ENCODE measurements around the gene CPNE1.

Gene CPNE1

DNA sequence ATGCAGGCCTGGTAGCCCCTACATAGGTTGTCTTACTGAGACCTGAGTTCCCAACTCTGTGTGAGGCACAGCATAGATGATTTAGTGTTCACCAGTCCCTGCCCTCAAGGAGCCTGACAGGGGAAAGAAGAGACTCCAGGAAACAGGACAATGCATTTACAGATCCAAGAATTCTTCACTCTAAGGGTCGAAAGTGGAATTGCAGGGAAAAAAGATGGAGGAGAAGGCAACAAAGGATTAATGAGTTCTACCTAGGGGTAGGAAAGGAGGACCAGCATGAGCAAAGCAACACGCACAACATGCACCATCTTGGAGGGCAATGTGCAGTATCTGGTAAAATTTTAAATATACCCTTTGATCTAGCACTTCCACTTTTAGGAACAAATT lies 43.1 kb downstream of the CPNE1 start:
- no peak for DNase-seq (ENCODE audit: low read depth in 1 of 2, low spot score in 1 of 2)

DNA sequence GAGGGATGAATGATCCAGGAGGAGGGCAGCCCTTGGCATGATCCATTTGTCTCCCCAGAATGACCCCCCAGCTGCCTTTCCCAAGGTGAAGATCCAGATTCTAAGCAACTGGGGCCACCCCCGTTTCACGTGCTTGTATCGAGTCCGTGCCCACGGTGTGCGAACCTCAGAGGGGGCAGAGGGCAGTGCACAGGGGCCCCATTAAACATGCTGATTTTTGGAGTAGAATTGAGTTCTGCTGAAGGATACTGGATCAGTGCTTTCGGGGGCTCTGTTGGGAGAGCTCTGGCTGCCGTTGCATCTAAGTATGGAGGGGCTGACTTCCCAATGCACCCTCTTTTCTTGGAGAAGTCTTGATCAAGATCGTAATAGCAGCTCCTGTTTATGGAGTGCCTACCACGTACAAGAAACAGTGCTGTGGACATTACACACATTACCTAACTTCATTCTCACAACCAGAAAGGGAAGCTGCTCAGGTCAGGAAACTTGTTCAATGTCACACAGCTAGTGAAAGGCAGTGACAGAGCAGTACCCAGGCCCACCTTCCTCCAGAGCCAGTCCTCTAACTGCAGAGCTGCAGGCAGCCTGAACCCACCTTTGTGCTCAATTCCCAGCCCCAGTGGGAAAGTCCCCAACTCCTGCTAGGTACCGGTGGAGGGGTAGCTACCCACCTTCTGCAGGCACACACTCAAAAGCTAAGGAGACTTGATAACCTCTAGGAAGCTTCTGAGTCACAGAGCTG lies 43.7 kb downstream of the CPNE1 start:
- DNase-seq (ENCODE audit: low read depth in 1 of 2, low spot score in 1 of 2), result no peak

DNA sequence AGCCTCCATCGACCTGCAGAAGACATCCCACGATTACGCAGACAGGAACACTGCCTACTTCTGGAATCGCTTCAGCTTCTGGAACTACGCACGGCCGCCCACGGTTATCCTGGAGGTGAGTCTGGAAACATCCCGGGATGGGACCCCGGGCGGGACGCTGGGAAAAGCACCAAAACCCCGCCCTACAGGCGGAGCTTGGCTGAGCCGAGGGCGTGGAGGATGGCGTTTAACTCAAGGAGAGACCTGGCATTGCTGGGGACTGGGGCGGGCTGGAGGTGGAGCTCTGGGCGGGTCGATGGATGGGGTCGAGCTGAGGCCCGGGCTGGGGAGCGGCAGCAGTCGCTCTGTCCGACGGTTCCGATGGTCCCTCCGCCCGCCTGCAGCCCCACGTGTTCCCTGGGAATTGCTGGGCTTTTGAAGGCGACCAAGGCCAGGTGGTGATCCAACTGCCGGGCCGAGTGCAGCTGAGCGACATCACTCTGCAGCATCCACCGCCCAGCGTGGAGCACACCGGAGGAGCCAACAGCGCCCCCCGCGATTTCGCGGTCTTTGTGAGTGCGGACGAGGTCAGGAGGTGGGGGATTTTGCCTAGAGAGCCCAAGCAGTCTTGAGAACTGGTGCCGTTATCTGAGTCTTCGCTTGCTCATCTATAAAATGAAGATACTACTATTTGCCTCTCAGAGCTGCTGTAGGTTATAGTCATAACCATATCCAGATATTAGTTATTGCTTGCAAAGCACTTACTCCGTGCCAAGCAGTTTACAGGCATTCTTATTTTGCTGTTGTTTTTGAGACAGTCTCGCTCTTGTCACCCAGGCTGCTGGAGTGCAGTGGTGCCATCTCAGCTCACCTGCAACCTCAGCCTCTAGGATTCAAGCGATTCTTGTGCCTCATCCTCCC lies 45.3 kb downstream of the CPNE1 start:
- DNase-seq (ENCODE audit: low read depth in 1 of 2, low spot score in 1 of 2), result peak; percentile 48 to 74

DNA sequence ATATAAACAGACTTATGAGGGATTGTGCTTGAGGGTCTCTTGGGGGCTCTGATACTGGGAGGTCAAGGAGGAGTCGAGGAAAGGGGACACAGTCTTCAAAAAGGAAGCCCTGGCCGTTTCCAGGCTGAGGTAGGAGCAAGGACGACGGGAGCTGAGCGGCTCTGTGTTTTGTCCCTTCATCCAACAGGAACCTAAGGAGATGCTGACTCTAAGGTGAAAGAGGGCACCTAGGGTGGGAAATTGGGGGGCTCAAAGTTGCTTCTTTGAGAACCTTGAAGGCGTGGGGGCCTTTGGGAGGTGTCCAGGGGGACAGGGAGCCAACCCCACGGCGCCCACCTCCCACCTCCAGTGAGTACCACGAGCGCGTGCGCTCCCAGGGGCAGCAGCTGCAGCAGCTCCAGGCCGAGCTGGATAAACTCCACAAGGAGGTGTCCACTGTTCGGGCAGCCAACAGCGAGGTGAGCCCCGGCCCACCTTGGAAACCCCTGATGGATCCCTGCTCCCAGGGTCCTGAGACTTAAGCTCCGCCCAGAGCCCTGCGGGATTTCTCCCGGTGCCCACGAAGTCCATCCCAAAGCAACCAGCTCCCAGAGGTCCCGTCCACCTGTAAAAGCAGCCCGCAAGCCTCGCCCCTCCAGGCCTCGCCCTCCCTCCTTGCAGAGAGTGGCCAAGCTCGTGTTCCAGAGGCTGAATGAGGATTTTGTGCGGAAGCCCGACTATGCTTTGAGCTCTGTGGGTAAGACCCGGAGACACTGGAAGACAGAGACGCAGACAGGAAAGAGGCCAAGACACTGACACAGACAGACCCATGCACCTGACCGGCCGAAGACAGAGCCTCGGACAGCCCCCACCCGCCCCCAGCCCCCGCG lies 46.2 kb downstream of the CPNE1 start:
- DNase-seq (ENCODE audit: low read depth in 1 of 2, low spot score in 1 of 2), result no peak

DNA sequence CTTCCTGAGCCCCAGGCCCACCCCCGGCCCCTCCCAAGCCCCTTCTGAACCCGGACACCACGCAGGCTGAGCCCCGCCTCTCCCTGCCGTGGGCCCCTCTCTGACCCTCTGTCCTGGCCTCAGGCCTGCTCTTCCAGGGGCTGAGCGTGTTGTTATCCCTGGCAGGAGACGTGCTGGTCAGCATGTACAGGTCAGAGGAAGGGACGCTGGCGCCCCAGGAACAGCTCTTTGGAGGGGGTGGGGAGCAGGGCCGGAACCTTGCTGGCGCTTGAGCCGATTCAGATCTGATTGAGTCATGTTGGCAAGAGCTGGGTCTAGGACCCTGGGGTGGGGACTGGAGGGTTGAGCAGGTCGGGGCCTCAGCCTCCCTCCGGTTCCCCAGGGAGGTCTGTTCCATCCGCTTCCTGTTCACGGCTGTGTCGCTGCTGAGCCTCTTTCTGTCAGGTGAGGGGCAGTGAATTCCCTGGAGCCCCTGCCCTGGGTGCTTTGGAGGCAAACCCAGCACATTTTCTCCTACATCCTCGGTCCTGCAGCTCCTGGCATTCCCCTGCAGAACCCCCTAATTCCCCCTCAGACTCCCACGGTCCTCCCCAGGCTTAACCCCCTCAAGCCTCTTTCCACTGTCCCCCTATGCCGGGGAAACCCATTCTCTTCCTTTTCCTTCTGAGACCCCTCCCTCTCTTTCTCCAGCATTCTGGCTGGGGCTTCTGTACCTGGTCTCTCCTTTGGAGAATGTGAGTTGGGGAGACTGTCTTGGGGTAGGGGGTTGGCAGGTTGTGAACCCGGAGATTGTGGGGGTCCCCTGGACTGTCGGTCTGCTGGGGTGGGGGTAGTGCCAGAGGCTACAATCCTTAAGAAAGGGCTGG lies 47.1 kb downstream of the CPNE1 start:
- no peak for DNase-seq (ENCODE audit: low read depth in 1 of 2, low spot score in 1 of 2)

DNA sequence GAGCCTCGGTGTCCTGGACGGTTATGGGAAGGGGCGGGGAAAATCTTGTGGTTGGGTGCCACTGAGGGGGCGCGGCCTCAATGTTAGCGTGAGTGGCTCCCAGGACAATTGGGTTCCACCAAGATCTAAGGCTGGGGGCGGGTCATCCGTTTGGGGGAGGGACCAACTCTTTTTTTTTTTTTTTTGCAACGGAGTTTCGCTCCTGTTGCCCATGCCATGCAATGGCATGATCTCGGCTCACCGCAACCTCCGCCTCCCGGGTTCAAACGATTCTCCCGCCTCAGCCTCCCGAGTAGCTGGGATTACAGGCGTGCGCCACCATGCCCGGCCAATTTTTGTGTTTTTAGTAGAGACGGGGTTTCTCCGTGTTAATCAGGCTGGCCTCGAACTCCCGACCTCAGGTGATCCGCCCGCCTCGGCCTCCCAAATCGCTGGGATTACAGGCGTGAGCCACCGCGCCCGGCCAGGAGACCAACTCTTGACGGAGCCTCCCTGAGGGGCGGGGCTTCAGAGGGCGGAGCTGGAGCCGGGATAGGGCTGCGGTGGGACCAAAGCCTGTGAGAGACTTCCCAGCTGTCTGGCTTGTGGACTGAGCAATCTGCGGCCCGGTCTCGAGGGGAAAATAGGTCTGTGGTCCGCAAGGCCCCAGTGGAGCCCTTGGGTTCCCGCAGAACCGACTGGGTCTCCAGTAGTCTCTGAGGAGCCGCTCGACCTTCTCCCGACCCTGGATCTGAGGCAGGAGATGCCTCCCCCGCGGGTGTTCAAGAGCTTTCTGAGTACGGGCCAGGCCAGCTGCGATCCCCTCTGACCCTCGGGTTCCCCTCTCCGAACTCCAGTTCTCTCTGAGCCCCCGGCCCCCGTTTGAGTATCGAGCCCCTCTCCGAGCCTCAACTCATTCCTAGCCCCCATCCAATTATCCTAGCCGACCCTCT lies 48.0 kb downstream of the CPNE1 start:
- DNase-seq (ENCODE audit: low read depth in 1 of 2, low spot score in 1 of 2), result peak; percentile 17 to 33

DNA sequence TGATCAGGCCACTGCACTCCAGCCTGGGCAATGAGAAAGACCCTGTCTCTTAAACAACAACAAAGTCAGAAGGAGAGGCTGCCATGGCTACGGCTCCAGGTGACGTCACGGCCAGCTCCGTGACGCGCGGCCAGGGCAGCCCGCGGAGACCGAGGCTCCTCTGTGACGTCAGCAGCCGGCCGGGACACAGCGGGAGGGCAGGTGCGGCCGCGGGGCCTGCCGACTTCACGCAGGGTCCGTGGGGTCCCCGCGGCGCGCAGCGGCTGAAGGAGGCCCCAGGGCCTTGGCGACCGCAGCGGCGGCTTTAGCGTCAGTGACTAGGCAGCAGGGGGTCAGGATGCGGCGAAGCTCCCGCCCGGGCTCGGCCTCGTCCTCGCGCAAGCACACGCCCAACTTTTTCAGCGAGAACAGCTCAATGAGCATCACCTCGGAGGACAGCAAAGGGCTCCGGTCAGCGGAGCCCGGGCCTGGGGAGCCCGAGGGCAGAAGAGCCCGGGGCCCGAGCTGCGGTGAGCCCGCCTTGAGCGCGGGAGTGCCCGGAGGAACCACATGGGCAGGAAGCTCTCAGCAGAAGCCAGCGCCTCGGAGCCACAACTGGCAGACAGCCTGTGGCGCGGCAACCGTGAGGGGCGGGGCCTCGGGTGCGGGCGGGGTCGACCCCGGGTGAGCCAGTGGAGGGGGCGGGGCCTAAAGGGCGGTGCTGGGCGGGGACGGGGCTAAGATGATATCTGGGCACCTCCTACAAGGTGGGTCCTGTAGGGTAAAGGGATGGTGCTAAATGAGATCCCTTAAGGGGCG lies 48.8 kb downstream of the CPNE1 start, which contains the start of gene SPAG4:
Gene SPAG4, plus strand, starts transcription at position 163 of the 798 bp plus-strand sequence. Its CDS starts 175 bp downstream, at position 338.
- DNase-seq (ENCODE audit: low read depth in 1 of 2, low spot score in 1 of 2), result peak; percentile 100

DNA sequence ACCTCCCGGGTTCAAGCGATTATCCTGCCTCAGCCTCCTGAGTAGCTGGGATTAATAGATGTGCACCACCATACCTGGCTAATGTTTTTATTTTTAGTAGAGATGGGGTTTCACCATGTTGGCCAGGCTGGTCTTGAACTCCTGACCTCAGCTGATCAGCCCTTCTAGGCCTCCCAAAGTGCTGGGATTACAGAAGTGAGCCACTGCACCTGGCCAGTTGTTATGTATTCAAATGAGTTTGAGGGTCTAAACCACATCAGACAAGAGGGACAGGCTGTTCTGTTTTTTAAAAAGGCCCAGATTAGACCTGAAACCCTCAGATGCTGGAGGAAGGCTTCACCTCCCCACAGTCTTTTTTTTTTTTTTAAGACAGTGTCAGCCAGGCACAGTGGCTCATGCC lies 53.2 kb downstream of the CPNE1 start:
- no peak for DNase-seq (ENCODE audit: low read depth in 1 of 2, low spot score in 1 of 2)

DNA sequence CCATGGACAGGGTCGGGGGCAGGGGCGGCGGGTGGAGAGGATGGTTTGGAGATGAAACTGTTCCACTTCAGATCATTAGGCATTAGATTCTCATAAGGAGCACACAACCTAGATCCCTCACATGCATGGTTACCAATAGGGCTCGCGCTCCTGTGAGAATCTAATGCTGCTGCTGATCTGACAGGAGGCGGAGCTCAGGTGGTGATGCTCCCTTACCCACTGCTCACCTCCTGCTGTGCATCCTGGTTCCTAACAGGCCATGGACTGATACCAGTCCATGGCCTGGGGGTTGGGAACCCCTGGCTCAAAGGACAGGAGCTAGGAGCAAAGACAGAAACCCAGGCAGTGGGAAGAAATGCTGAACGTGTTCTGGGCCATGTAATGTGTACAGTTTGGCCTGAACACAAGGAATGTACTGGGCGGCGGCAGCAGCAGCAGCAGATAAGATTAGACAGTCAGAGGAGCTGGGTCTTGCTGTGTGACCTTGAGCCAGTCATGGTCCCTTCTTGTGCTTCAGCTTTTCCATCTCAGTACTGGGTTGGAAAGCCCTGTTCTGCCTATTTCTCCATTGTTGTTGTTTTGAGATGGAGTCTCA lies 53.8 kb downstream of the CPNE1 start:
- no peak for DNase-seq (ENCODE audit: low read depth in 1 of 2, low spot score in 1 of 2)

DNA sequence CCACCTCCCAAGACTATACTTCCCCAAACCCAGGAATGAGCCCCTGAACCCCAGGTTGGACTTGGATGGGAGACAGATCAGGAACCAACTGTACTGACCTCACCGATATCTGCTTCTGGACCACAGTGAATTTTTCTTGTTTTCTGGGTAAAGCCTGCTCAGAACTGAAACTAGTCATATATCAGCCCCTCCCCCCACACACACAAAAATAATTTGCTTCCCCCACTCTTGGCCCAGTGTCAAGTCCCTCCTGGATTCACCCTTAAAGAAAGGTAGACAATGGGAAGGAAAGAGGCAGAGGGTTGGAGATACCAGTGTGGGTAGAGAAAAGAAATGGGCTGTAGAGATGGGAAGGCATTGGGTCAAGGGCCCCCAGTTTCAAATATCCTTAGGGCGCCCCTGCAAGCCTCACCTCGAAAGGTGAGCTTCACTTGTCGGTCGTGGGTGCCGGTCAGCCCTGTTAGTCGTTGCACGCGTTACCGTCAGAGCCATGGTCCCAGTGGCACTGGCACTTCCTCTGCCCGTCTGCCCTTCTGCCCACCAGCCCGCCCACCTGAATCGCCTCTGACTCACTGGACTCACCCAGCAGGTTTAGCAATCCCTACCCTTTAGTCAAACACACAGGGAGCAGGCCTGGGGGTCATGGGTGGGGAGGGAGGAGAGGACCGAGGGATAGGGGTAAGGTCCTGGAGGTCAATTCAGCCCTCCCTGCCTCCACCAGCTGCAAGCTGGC lies 57.5 kb downstream of the CPNE1 start:
- DNase-seq (ENCODE audit: low read depth in 1 of 2, low spot score in 1 of 2), result no peak

DNA sequence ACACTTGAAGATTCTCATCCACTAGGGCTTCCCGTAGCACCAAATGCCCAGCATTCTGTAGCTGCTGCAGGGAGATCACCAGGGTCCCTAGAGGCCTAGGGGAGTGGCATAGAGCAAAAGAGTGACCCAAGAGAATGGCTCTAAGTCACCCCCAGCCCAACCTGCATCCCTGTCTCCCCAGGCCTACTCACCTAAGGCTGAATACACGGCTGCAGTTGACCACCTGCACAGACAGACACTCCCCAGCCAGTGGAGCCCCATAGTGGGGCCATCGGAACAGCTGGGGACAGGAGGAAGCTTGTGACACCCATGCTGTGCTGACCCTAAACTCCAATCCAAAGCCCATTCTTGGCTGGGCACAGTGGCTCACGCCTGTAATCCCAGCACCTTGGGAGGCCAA lies 58.6 kb downstream of the CPNE1 start:
- DNase-seq (ENCODE audit: low read depth in 1 of 2, low spot score in 1 of 2), result no peak

DNA sequence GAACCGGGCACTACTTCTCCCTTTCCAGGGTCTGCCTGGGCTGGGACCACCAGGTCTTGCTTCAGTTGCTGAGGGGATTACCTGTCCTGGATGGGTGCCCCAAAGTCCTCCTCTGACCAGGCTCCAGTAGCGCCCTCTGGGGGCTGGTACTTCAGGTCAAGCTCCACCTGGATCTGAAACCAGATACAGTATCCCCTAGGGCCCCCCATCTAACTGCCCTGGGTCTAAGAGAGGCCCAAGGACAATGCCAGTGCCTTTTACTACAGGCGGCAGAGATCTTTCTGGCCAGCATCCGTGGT lies 60.3 kb downstream of the CPNE1 start:
- no peak for DNase-seq (ENCODE audit: low read depth in 1 of 2, low spot score in 1 of 2)

DNA sequence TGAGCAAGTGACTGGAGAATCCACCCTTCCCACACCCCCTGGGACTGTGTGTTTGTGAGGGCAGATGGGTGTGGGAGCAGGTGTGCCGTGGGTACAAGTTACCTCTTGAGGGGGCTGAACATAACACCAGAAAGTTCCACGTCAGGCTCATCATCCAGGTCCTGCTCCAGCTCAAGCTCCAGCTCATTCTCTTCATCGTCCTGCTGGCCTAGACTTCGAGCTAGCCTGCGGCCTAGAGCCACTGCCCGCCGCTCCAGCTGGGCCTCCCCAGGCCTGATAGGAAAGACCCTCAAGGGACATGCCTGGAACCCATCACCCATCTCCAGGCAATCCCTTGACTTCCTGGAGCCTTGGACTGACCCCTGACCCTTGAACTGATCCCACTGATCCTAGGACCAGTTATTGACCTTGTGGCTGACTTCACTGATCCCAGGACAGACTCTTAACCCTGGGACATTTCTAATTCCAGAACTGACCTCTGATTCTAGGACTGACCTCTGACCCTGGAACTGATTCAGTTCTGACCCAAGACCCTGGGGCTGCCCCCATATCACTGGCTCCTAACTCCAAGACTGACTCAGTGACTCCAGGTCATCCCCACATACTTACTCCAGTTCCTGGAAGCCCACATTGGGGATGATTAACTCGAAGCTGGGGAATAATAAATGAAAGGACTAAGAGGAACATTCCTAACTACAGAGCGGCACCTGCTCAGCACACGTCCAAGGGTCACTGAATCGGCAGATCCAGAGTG lies 60.8 kb downstream of the CPNE1 start:
- DNase-seq (ENCODE audit: low read depth in 1 of 2, low spot score in 1 of 2), result no peak

DNA sequence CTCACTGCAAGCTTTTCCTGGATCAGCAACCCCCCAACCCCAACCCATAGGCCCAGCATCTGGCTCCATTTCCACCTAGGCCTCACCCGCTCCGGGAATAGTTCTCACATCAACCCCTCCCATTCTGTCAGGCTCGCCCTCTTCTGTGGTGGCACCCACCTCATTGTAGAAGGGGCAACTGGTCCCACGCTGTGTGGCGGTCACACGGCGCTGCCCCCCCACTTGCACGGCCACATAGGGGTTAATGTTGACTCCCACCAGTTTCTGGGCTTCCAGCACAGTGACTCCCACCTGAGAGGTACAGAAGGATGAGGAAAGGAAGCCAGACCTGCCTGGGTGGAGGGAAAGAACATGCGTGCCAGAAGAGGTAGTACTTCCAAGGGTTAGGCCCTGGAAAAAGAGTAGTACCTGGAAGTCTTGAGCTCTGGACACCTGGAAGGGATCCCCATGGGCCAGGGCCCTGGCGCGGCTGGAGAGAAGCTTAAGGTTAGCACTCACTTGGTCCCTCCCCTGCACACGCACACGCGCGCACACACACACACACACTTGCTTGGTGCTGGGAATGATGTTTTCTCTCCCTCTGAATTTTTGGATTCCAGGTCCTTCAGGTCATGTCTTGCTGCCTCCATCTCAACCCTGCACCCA lies 61.7 kb downstream of the CPNE1 start:
- DNase-seq (ENCODE audit: low read depth in 1 of 2, low spot score in 1 of 2), result no peak

DNA sequence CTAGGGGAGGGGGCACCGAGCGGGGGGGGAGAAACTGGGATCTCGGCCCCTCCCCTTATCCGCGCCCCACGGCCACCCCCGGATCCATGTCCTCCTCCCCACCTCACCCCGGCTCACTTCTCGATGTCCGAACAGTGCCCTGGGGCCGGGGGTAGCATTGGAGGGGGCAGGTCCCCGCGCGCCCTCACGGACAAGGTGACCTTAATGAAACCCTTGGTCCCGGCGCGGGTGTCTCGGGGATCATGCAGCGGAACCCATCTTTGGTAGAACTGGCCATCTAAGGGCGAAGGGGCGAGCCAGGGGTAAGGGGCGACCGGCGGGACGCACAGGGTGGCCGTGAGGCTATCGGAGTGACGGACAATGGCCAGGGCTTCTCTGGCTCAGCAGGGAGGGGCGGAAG lies 62.7 kb downstream of the CPNE1 start:
- no peak for DNase-seq (ENCODE audit: low read depth in 1 of 2, low spot score in 1 of 2)
